Liver (tissue), 9 donors: Measurements from ENCODE around the gene EXOC6B. TPM values are rescaled to one million over a fixed set of nuclear protein-coding genes. Genes with fewer than 3 reads are reported as not detected.

Experiments
- DNase-seq: peaks from one replicate; pipeline ENCODE4 v3.0.0-alpha.2; 2017; ENCODE audit warnings: low spot score
- H3K27ac ChIP-seq, 2 donors: one replicate each; pipeline ENCODE4 v1.7.0; 2013; ENCODE audit warnings: inconsistent platforms in 2 of 2, low read length in 2 of 2, control low read depth in 1 of 2, low read depth in 1 of 2, mild to moderate bottlenecking in 1 of 2
- H3K27me3 ChIP-seq, 4 donors: one replicate each; pipeline versions ENCODE4 v1.6.1 to v1.7.0; 2013; ENCODE audit warnings: low read length in 3 of 4, inconsistent platforms in 1 of 4, mild to moderate bottlenecking in 1 of 4, moderate library complexity in 1 of 4; ENCODE audit not compliant: control insufficient read depth in 4 of 4, insufficient read depth in 4 of 4
- H3K36me3 ChIP-seq, 4 donors: one replicate each; pipeline versions ENCODE4 v1.6.1 to v1.7.0; 2013; ENCODE audit warnings: low read length in 3 of 4, mild to moderate bottlenecking in 3 of 4, low read depth in 1 of 4, moderate library complexity in 1 of 4; ENCODE audit not compliant: control insufficient read depth in 4 of 4, insufficient read depth in 3 of 4
- H3K4me1 ChIP-seq, 4 donors: one replicate each; pipeline versions ENCODE4 v1.6.1 to v1.7.0; 2013; ENCODE audit warnings: low read length in 3 of 4, mild to moderate bottlenecking in 3 of 4, moderate library complexity in 1 of 4; ENCODE audit not compliant: control insufficient read depth in 4 of 4, insufficient read depth in 4 of 4
- H3K4me3 ChIP-seq, 3 donors: one replicate each; pipeline versions ENCODE4 v1.6.1 to v1.7.0; 2013; ENCODE audit warnings: low read length in 3 of 3, control low read depth in 1 of 3, low read depth in 1 of 3, mild to moderate bottlenecking in 1 of 3
- H3K9ac ChIP-seq, 2 donors: one replicate each; pipeline ENCODE4 v1.7.0; 2013; ENCODE audit warnings: low read length in 2 of 2, mild to moderate bottlenecking in 2 of 2, moderate library complexity in 2 of 2, control low read depth in 1 of 2, low read depth in 1 of 2
- H3K9me3 ChIP-seq, 4 donors: one replicate each; pipeline versions ENCODE4 v1.6.1 to v1.7.0; 2013; ENCODE audit warnings: low read length in 3 of 4; ENCODE audit not compliant: control insufficient read depth in 4 of 4
- CTCF ChIP-seq: fragments of 150-350 bp; IDR thresholded peaks from 2 replicates; pipeline ENCODE4 v1.5.1; 2017; ENCODE audit warnings: improper control_type of control experiment, low read depth, low read length; ENCODE audit not compliant: missing input control
- EGR1 ChIP-seq, 2 donors: IDR thresholded peaks; 2 replicates each; pipeline ENCODE4 v1.6.1; 2016 to 2018; ENCODE audit warnings: antibody characterized with exemption in 2 of 2, low read depth in 2 of 2
- FOXA1 ChIP-seq: IDR thresholded peaks from 2 replicates; pipeline ENCODE4 v1.6.1; 2016; ENCODE audit warnings: antibody characterized with exemption
- FOXA2 ChIP-seq: IDR thresholded peaks from 2 replicates; pipeline ENCODE4 v1.6.1; 2016; ENCODE audit warnings: antibody characterized with exemption
- GABPA ChIP-seq, 2 donors: IDR thresholded peaks in 1 of 2; conservative IDR thresholded peaks in 1 of 2; 2 replicates each; pipeline ENCODE4 v1.6.1; 2016; ENCODE audit warnings: antibody characterized with exemption in 2 of 2, mild to moderate bottlenecking in 1 of 2, moderate library complexity in 1 of 2
- HNF4A ChIP-seq, 2 donors: conservative IDR thresholded peaks; 2 replicates each; pipeline ENCODE4 v1.6.1; 2016; ENCODE audit warnings: antibody characterized with exemption in 2 of 2, mild to moderate bottlenecking in 2 of 2
- HNF4G ChIP-seq: IDR thresholded peaks from 2 replicates; pipeline ENCODE4 v1.6.1; 2016; ENCODE audit warnings: antibody characterized with exemption
- JUND ChIP-seq, 2 donors: IDR thresholded peaks; 2 replicates each; pipeline ENCODE4 v1.6.1; 2016; ENCODE audit warnings: antibody characterized with exemption in 2 of 2
- NR2F2 ChIP-seq: IDR thresholded peaks from 2 replicates; pipeline ENCODE4 v1.6.1; 2016; ENCODE audit warnings: antibody characterized with exemption
- RAD21 ChIP-seq, 2 donors: IDR thresholded peaks; 2 replicates each; pipeline ENCODE4 v1.6.1; 2016; ENCODE audit warnings: antibody characterized with exemption in 2 of 2, mild to moderate bottlenecking in 2 of 2
- RXRA ChIP-seq, 2 donors: IDR thresholded peaks; 2 replicates each; pipeline ENCODE4 v1.6.1; 2017 to 2018; ENCODE audit warnings: antibody characterized with exemption in 2 of 2, mild to moderate bottlenecking in 1 of 2
- SP1 ChIP-seq: IDR thresholded peaks from 2 replicates; pipeline ENCODE4 v1.6.1; 2018; ENCODE audit warnings: antibody characterized with exemption, mild to moderate bottlenecking
- TAF1 ChIP-seq: conservative IDR thresholded peaks from 2 replicates; pipeline ENCODE4 v1.6.1; 2016; ENCODE audit warnings: antibody characterized with exemption, mild to moderate bottlenecking
- YY1 ChIP-seq: IDR thresholded peaks from 2 replicates; pipeline ENCODE4 v1.6.1; 2016; ENCODE audit warnings: antibody characterized with exemption, mild to moderate bottlenecking
- ZBTB33 ChIP-seq: IDR thresholded peaks from 2 replicates; pipeline ENCODE4 v1.6.1; 2016; ENCODE audit warnings: antibody characterized with exemption
- WGBS: extraction: QIAGEN DNeasy Blood & Tissue Kit; methylation state at CpG from one replicate; pipeline ENCODE4 v1.1.7; 2013; 5-methylcytosine and 5-hydroxymethylcytosine counted together
- polyA plus RNA-seq, 2 donors: library from polyadenylated mRNA; stranded (reverse) in 1 of 2; unstranded in 1 of 2; fragments of 200-250 nt in 1 of 2; fragments of >200 nt in 1 of 2; fragmentation: Nextera tagmentation in 1 of 2; extraction: Ambion mirVana in 1 of 2; gene quantifications; one replicate each; pipeline versions ENCODE4 v1.2.1 to v1.2.3, GENCODE V29; 2013 to 2015
- total RNA-seq, 2 donors: library from RNA; depleted of rRNA; stranded (reverse); fragments of >200 nt; gene quantifications; one replicate each; pipeline ENCODE4 v1.2.3, GENCODE V29; 2014
- TF ChIP-seq, protein P1 (sequence below): IDR thresholded peaks from 2 replicates; pipeline ENCODE4 v1.6.1; 2016; ENCODE audit warnings: antibody characterized with exemption, mild to moderate bottlenecking
- TF ChIP-seq, protein P2 (sequence below): IDR thresholded peaks from 2 replicates; pipeline ENCODE4 v1.6.1; 2016; ENCODE audit warnings: antibody characterized with exemption
- TF ChIP-seq, protein P3 (sequence below): IDR thresholded peaks from 2 replicates; pipeline ENCODE4 v1.6.1; 2016; ENCODE audit warnings: antibody characterized with exemption
- donor health status: healthy.
- donor health status: healthy.
- donor health status: healthy.
- donor health status: healthy.
- donor health status: healthy.

EXOC6B gene
- total and polyA plus RNA-seq, 4 donors = 1.7 to 9.5 (median 5.5) TPM

- Histone ChIP-seq H3K9ac (no peak overlapping the region), H3K4me1 (peaks cover 0 to 2% (median 0%) of the 10 kb centered on the region in 4 donors), H3K36me3 (no peaks in the 10 kb centered on the region), H3K9me3 (no peaks in the 10 kb centered on the region), H3K4me3 (no peak overlapping the region), H3K27me3 (no peaks in the 10 kb centered on the region), H3K27ac (no peak overlapping the region)
- DNase-seq = no peak
- WGBS = 94% methylated on average over 2 of the region's 2 CpGs
- TF ChIP-seq NR2F2 (no peak), TAF1 (no peak), RXRA (IDR thresholded peaks at IDR 0.05) (no peak), ZBTB33 (no peak), RAD21 (IDR thresholded peaks at IDR 0.05) (no peak), EGR1 (IDR thresholded peaks at IDR 0.05; ENCODE audit: low read depth in 2 of 2) (no peak), FOXA2 (no peak), GABPA (IDR thresholded peaks at IDR 0.05 in 1 of 2, conservative IDR thresholded peaks at IDR 0.05 in 1 of 2) (no peak), CTCF (no peak), SP1 (no peak), JUND (IDR thresholded peaks at IDR 0.05) (no peak), HNF4G (no peak), YY1 (no peak), HNF4A (conservative IDR thresholded peaks at IDR 0.05) (no peak)
- TF ChIP-seq, protein P1, sequence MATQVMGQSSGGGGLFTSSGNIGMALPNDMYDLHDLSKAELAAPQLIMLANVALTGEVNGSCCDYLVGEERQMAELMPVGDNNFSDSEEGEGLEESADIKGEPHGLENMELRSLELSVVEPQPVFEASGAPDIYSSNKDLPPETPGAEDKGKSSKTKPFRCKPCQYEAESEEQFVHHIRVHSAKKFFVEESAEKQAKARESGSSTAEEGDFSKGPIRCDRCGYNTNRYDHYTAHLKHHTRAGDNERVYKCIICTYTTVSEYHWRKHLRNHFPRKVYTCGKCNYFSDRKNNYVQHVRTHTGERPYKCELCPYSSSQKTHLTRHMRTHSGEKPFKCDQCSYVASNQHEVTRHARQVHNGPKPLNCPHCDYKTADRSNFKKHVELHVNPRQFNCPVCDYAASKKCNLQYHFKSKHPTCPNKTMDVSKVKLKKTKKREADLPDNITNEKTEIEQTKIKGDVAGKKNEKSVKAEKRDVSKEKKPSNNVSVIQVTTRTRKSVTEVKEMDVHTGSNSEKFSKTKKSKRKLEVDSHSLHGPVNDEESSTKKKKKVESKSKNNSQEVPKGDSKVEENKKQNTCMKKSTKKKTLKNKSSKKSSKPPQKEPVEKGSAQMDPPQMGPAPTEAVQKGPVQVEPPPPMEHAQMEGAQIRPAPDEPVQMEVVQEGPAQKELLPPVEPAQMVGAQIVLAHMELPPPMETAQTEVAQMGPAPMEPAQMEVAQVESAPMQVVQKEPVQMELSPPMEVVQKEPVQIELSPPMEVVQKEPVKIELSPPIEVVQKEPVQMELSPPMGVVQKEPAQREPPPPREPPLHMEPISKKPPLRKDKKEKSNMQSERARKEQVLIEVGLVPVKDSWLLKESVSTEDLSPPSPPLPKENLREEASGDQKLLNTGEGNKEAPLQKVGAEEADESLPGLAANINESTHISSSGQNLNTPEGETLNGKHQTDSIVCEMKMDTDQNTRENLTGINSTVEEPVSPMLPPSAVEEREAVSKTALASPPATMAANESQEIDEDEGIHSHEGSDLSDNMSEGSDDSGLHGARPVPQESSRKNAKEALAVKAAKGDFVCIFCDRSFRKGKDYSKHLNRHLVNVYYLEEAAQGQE = no peak
- TF ChIP-seq, protein P2, sequence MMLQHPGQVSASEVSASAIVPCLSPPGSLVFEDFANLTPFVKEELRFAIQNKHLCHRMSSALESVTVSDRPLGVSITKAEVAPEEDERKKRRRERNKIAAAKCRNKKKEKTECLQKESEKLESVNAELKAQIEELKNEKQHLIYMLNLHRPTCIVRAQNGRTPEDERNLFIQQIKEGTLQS = no peak
- TF ChIP-seq, protein P3, sequence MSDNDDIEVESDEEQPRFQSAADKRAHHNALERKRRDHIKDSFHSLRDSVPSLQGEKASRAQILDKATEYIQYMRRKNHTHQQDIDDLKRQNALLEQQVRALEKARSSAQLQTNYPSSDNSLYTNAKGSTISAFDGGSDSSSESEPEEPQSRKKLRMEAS = no peak
These were observed 152.6 kb downstream of the EXOC6B start for GRCh38 chr2:72673279-72673678.

DNA sequence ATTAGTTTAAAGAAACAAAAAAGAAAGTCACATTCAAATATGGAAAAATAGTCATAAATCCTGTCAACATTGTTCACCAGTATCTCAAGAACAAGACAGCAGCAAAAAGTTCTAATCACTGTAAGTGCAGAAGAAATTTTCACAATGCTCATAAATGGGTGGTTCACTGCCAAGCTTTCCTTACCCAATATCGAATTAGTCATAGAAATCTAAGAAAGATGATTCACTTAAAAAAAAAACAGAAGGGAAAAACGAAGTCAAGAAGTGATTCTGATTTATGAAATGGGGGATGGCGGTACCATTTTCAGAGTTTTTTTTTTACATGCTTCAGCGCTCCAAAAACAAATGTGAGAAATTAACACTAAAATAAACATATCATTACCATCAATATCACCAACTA lies 156.7 kb downstream of the EXOC6B start:
- Histone ChIP-seq H3K27ac (no peak overlapping the region), H3K27me3 (no peaks in the 10 kb centered on the region), H3K9ac (no peak overlapping the region), H3K36me3 (no peaks in the 10 kb centered on the region), H3K4me1 (no peaks in the 10 kb centered on the region), H3K9me3 (peaks cover 0 to 2% (median 0%) of the 10 kb centered on the region in 4 donors), H3K4me3 (no peak overlapping the region)
- DNase-seq = no peak
- WGBS = 89% methylated on average over 4 of the region's 4 CpGs
- TF ChIP-seq, protein P3 = no peak
- TF ChIP-seq FOXA1 = no peak
- no peak for TF ChIP-seq SP1
- no peak for TF ChIP-seq JUND (IDR thresholded peaks at IDR 0.05)
- TF ChIP-seq NR2F2 = no peak
- no peak for TF ChIP-seq RXRA (IDR thresholded peaks at IDR 0.05)
- no peak for TF ChIP-seq HNF4G
- TF ChIP-seq, protein P2 = no peak
- TF ChIP-seq, protein P1 = no peak
- no peak for TF ChIP-seq FOXA2
- TF ChIP-seq HNF4A (conservative IDR thresholded peaks at IDR 0.05) = no peak
- no peak for TF ChIP-seq YY1
- no peak for TF ChIP-seq TAF1
- no peak for TF ChIP-seq EGR1 (IDR thresholded peaks at IDR 0.05; ENCODE audit: low read depth in 2 of 2)
- TF ChIP-seq GABPA (IDR thresholded peaks at IDR 0.05 in 1 of 2, conservative IDR thresholded peaks at IDR 0.05 in 1 of 2) = no peak
- no peak for TF ChIP-seq RAD21 (IDR thresholded peaks at IDR 0.05)
